Stimulated activated CD8-positive, alpha-beta memory T cell treated with anti-CD3 and anti-CD28 coated beads, Interleukin-4, amount 100 ng/mL, for 1 hour (primary cell): ENCODE measurements around the gene CHN2.
"Not testable (repeated sequence)": the region's sequence is repeated elsewhere in the genome, so short reads cannot be mapped to it uniquely, and the experiment has no call there.

Experiments
- DNase-seq, 2 donors: peaks; one replicate each; pipeline ENCODE4 v3.0.0-alpha.2; 2020; ENCODE audit warnings: low read depth in 2 of 2, low spot score in 1 of 2

Gene CHN2

DNA sequence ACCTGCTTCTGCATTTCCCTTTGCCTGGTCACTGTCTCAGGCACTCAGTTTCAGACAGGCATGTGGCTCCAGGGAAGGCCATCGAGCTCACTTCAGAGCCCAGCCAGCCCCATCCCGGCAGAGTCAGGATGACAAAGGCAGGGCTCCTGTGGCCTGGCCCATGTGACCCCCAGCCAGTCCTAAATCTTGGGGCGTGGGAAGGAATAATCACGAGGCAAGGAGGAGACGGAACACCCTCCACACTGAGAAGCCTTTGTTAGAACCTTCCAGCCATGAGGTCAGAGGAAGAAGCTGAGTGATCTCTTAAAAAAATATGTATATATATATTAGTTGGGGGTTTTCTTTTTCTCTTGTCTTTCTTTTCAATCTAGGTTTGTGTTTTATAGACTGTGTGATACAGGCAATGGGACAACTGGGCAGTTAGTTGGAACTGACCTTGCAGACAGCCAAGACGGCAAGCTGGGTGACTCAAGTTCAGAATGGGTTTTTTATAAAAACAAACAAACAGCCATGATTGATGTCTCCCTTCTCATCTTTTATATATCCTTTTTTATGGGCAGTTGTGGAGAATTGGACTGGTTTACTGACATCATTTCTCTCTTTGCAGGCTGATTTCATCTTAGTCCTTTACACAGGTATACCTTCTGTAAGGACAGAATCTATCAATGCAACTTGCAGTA is 60.8 kb downstream of the CHN2 start:
- DNase-seq, result no peak

DNA sequence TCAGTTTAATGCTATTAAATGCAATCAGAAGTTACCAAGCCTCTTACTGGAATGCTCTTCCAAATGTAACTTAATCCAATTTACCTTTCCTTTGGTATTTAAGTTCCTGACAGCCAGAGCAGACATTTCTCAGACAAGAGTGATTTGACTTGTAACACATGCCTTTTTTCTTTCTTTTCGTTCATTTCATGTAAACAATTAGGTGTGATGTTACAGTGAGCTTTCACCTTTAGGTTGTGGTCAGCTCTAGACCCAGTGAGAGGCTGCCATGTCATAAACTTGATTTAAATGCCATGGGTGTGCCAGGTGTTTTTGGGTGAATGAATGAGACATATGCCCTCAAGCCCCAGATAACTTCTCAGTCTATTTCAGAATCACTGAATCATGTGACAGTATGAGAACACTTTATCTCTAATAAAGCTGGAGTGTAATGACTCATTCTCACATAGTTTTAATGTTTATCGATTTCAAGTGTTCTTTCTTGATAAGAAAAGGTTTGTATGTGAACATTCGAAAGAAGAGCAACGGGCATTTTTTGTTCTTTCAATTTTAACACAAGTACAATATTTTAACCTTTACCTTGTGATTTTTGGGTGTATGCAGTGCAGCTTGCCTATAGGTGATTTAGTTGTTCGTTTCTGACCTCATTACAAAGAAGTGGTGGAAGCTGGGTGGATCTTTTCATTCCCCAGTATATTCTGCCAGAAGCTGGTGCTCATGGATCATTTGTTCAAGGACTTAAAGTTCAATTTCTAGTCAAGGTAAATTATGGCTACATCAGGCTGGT is 61.5 kb downstream of the CHN2 start:
- no peak for DNase-seq

DNA sequence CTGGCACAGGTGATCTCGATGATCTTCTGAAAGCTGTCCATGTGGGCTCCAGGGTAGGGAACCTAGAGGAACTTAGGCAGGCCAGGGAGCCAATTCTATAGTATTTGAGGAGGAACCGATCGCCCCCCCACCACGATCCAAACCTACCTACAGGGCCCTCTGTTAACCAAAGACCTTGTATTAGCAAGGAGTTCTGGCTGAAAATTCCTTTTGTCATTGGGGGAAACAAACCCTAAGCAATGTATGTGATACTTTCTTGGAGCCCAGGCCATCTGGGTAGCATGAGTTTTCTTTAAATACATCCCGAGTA is 62.1 kb downstream of the CHN2 start:
- DNase-seq, result no peak

DNA sequence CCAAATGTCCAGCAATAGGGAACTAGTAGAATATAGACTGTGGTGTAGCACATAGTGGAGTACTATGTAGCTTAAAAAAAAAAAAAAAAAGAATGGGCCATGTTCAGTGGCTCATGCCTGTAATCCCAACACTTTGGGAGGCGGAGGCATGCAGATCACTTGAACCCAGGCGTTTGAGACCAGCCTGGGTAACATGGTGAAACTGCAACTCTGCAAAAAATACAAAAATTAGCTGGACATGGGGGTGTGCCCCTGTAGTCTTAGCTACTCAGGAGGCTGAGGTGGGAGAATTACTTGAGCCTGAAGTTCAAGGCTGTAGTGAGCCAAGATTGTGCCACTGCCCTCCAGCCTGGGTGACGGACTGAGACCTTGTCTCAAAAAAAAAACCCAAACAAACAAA is 64.4 kb downstream of the CHN2 start:
- DNase-seq, result no peak

DNA sequence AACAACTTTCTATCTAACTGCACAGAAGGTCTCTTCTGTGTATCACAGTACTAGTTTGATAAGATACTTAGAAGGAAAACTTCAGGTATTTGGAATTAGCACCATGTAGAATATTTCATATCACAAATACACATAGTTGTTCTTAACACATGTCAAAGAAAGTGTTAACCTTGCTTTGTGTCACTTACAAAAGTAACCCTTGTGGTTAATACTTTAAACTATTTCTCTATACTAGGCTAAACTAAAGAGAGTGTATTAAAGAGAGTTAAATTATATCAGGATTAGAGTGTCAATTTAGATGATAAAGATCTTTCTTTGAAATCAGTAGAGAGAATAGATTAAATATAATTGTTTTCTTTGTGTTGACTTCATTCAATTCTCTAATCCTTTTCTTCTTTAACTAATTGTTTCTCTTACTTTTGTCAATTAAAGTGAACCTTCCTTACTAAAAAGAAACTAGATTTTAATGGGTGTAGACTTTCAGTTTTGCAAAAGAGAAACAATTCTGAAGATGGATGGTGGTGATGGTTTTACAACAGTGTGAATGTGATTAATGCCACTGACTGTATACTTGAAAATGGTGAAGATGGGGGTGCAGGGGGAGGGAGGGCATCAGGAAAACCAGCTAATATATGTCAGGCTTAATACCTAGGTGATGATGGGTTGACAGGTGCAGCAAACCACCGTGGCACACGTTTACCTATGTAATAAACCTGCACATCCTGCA is 67.8 kb downstream of the CHN2 start:
- DNase-seq, result no peak

DNA sequence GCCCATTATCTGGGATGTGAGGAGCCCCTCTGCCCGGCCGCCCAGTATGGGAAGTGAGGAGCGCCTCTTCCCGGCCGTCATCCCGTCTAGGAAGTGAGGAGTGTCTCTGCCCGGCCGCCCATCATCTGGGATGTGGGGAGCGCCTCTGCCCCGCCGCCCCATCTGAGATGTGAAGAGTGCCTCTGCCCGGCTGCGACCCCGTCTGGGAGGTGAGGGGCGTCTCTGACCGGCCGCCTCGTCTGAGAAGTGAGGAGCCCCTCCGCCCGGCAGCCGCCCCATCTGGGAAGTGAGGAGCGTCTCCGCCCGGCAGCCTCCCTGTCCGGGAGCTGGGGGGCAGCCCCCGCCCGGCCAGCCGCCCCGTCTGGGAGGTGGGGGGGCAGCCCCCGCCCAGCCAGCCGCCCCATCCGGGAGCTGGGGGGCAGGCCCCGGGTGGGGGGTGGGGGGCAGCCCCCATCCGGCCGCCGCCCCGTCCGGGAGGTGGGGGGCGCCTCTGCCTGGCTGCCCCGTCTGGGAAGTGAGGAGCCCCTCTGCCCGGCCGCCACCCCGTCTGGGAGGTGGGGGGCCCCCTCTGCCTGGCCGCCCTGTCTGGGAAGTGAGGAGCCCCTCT is 69.1 kb downstream of the CHN2 start:
- not testable (repeated sequence) for DNase-seq

DNA sequence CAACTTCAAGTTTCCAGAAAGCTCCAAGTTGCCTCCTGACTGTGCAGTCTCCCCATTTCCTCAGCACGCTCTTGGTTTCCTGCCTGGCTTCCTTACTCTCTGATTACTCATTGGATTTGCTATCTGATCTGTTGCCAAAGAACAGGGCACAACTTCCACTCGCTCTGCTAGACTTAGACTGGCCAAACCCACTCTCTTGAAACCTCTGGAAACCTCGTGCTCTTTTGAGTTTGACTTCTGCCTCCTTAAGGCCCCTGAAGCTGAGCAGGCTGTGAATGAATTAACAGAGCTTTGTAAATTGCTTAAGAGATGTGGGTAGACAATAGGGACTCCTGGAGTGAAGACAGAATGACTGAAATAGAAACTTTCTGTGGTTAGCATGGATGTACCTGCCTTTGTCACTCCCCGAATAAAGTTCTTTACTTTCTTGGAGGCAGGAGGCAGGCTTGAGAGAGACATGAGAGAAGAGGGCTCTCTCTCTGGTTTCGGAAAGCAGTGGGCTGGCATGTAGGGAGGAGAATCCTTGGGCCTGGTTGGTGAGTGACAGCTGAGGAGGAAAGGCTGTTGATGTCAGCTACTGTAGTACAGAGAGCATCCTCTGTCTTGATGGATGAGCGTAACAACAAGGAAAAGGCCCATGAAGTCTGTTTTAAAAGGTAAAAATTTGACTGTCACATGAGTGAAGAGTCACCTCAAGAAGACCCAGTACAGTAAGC is 70.8 kb downstream of the CHN2 start:
- no peak for DNase-seq

DNA sequence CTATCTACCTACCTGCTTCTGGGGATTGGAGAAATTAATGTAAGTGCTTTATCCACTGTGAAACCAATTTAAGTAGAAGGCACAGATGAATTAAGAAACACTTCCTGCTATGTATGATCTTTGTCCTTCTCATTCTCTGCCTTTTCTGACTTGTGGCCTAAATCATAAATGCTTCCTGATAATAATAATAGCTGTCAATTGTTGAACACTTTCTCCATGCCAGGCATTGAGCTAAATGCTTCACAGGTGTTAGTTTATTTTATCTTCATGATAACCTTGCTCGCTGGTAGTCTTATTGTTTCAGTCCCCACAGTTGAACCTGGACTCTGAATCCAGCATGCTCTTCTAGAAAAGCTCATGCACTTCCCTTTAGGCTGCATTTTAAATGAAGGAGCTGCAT is 75.4 kb downstream of the CHN2 start:
- DNase-seq, result no peak

DNA sequence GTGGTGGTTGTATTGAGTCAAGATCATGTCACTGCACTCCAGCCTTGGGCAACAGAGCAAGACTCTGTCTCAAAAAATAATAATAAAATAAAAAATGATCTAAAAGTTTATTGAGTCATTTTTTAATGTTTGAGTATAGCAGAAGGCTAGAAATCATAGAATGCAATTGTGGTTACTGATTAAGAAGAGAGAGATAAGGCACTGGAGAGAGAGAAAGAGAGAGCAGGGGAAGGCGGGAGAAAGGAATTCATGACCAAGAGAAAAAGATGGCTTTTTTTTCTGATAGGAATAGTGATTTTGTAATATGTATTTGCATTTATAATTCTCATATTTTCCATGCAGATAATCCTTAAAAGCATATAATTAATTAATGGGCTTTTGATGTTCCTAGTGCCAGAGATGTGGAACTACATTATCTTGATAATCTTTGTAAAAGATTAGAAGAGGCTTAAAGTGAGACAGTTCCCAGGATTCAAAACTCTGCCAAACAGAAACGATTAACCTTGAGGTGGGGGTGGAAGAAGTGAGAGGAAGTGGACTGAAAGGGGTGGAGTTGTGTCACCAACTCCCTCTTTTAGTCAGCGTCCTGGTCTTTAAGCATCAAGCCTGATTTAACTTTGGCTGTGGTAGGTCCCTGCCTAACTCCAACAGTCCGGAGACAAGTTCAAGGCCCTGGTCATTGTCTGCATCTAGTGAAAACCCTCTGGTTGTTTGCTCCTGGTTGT is 76.2 kb downstream of the CHN2 start:
- no peak for DNase-seq

DNA sequence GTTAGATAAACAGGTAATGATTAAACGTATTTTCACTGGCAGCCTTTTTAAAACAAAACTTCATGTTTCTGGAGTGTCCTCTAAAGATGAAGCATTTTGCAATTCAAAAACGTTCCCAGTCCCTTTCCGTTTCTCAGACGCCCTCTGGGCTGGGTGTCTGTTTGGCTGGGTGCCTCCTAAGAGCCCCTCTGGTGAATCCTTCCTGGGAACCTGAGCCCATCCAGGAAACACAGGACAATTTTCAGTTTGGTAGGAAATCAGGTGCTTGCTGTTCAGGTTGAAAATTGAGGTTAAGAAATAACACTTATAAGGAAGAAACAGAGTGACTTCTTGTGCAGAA is 76.7 kb downstream of the CHN2 start:
- DNase-seq, result no peak

DNA sequence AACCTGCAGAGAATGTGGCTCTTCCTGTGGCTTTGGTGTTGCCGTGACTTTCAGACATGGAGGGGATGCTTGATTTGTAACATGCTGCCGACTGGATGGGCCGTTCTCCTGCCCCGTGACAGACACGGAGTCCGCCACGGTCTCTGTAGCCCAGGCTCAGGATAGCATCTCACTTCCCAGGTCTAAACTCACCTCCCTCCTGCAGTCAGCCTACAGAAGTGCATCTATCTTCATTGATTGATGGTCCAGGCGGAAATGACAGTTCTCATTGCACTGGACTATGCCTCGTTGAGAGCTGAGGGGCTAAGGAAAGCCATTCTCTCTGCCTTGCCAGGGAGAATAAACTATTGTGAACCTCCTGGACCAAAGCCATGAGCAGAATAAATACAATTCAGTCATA is 77.5 kb downstream of the CHN2 start:
- no peak for DNase-seq

DNA sequence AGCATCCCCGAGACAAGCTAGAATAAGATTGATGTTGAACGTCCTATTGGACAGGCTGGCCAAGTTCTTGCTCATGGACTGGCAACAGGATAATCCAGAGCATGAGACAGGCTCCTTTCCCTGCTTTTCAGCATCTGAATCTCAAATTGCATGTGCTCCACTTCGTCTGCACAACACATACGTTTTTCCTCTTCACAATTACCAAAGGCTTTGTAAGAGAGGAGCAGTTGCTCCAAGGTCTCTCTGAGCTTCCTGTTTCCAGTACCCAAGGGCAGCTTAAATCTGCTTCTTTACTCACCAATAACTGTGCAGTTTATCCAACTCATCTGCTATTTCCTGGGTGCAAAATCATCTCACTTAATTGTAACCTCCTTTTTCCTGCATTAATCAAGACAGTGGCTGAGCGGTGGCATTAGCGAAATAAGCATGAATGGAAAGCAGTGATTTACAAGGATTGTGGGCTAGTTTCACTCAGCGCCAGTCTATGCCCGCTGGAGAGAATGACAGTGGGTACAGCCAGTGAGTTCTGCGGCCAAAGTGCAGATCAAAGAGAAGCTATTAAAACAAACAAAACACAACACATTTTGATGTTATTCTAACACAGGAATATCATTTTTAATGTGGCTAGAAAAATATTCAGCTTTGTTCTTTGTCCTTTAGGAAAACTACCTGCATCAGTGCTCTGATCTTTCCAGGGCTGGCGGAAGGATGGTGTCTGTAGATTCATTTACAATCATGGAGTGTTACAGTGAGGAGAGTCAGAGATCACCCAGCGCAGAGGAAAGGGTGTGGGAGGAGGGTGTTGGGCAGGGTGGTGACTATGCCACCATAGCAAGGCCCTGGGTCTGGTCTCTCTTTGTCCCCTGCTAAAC is 79.8 kb downstream of the CHN2 start:
- DNase-seq, result no peak

DNA sequence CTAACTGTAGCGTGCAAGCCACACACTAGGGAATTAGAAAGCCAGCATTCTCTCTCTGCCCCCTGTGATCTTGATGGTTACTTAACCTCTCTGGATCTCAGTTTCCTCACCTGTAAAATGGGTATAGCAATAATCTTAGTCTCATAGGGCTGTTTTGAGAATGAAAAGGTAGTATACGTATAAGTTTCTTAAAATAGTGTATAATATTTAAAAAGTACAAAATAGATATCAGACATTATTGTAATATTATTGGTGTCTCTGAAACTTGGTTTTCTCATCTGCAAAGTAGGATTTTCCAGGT is 80.4 kb downstream of the CHN2 start:
- no peak for DNase-seq

DNA sequence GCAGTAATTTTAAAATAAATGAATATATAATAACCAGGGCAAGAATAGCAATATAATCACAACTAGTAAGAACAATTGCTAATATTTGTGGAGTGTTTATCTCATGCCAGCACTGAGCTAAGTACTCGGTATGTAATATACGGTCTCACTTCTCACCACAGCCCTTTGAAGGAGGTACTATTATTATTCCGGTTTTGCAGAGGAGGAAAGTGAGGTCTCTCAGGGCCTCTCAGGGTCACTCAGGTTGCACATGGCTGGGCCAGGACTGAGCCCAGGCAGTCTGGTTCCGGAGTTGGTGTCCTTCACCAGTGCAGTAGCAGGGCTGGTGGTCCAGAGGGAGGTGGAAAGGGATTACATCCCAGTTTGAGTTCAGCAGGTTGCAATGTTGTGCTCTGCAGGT is 80.9 kb downstream of the CHN2 start:
- no peak for DNase-seq

DNA sequence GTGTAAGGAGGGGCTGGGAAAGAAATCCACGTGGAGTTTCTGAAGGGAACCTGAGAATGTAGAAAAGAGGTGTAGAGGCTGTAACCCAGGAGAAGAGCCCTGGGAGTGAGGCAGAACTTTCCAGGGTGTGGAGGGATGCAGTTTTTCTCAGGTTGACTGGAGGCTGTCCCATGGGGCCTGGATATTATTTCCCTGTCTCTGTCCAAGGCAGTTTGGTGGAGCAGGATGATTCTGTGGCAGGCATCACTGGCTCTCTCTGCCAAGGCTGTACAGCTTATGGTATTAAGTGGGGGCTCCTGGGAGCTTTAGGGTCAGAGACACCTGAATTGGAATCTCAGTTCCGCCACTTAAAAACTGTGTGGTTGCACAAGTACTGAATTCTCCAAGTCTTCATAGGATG is 81.6 kb downstream of the CHN2 start:
- DNase-seq, result no peak

DNA sequence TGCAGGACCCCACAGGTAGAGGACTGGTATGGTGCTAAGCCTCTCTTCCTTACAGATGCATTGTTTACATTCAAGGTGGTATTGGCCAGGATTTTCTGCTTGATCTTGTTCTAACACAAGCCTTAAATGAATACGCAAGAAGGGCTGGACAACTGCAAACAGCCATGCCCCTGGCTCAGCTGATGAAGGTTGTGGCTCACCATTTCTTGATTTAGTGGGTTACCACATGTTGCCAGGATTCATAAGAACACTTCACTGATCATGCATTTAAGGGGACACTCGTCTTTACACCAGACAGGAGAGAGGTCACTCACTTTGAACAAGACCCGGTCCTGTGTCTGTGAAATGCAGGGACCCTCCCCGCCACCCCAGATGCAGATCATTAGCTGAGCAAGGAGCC is 82.2 kb downstream of the CHN2 start:
- no peak for DNase-seq

DNA sequence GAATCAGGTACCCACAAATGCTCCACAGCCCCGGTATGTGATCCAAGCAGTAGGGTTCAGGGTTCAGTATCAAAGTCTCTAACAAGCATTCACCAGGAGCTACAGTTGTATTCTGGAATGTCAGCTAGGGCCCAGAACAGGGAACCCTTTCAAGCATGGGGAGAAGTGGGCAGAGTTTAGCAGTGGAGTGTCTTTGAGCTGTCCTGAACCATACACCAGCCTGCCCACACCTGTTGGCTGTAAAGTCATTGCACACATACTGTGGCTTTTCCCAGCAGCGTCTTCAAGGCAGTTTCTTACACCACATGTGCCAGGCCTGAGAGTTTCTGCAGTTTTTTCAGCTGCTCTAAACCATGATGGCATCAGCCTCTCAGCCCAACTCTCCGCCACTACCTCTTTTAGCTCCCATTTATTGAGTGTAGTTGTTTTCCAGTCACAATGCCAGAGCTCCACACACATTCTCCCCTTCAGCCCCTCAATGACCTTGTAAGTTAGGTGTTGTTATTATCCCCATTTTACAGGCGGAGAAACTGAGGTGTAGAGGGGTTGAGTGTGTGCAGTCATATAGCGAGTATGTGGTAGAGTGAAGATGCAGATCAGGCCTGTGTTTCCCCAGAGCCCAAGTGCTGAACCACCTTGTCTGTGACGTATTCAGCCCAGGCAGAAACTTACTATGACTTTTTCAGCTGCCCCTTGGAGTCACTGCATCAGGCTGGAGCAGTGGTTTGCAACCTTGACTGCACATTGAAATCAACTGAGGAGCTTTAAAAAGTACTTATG is 83.1 kb downstream of the CHN2 start:
- no peak for DNase-seq

DNA sequence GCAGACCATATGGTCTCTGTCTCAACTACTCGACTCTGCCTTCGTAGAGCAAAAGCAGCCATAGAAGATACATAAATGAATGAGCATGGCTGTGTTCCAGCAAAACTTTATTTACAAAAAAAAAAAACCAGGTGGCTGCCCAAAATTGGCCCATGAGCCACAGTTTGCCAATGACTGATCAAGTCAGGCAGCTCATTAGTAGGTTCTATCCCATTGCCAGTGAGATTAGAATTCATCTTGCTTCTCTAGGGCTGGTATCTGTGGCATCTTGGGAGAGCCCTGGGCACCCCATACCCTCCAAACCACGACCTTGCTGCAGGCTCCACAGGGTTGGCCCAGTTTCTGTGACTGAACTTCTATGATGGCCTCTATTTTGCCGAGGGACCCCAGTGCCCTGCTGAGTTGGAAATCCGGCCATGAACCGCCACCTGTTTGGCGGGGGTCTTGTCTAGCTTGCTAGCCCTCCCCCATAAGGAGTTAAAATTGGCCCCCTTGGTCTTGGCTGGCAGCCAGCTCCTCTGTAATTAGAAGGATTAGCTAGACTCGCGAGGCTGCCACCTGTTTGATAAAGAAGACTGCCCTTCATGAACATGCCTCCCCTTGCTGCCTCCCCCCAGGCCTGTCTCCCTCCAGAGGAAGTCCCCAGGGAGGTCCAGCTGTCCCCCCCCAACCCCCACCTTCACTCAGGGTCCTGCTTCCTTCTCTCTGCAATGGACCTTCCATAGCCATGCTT is 83.9 kb downstream of the CHN2 start:
- DNase-seq, result no peak
